Activated CD4-positive, alpha-beta memory T cell treated with anti-CD3 and anti-CD28 coated beads for 36 hours (primary cell): ENCODE results near the gene ADGRG4. TPM values are rescaled to one million over a fixed set of nuclear protein-coding genes. Genes with fewer than 3 reads are reported as not detected.

Experiments
- CTCF ChIA-PET: fragments of 350-600 bp; sonication (Branson Sonifier 250); formaldehyde crosslinking; loops from one replicate; lab custom pipeline; 2021; ENCODE audit warnings: antibody characterized with exemption, inconsistent platforms; lab: Charles Lee
- POLR2A ChIA-PET: fragments of 350-600 bp; sonication (Branson Sonifier 250); formaldehyde crosslinking; loops from one replicate; lab custom pipeline; 2021; ENCODE audit warnings: antibody characterized with exemption; lab: Charles Lee
- DNase-seq: peaks from one replicate; pipeline ENCODE4 v3.0.0-alpha.2; 2020
- H3K27ac Mint-ChIP-seq: one replicate; pipeline ENCODE4 v1.8.0; 2021; ENCODE audit warnings: mixed read lengths
- H3K27me3 Mint-ChIP-seq: one replicate; pipeline ENCODE4 v1.8.0; 2021; ENCODE audit warnings: mixed read lengths
- H3K36me3 Mint-ChIP-seq: one replicate; pipeline ENCODE4 v1.8.0; 2021; ENCODE audit warnings: mixed read lengths
- H3K4me1 Mint-ChIP-seq: one replicate; pipeline ENCODE4 v1.8.0; 2021; ENCODE audit warnings: low read depth, mixed read lengths
- H3K4me3 Mint-ChIP-seq: one replicate; pipeline ENCODE4 v1.8.0; 2021; ENCODE audit warnings: mild to moderate bottlenecking, mixed read lengths
- H3K9me3 Mint-ChIP-seq: one replicate; pipeline ENCODE4 v1.8.0; 2021; ENCODE audit warnings: mixed read lengths
- intact Hi-C: fragments of 100-400 bp; cut with micrococcal nuclease; formaldehyde crosslinking; loops from one replicate; pipeline ENCODE4 v1.15.1; 2023
- total RNA-seq, 2 experiments: library from RNA; stranded (reverse); gene quantifications; one replicate each; pipeline ENCODE4 v1.2.3, GENCODE V29; 2021

ADGRG4 gene
- total RNA-seq, 2 experiments from 2014 or later: not detected

GRCh38 chrX:136304493-136304892, 3.7 kb downstream of the ADGRG4 start:
- Mint-ChIP-seq H3K9me3 (no peaks in the 10 kb centered on the region), H3K27me3 (no peaks in the 10 kb centered on the region), H3K4me1 (no peaks in the 10 kb centered on the region), H3K27ac (no peak overlapping the region), H3K4me3 (no peak overlapping the region), H3K36me3 (no peaks in the 10 kb centered on the region)
- ChIA-PET CTCF (no interaction called here), POLR2A (no interaction called here)
- DNase-seq: no peak
- intact Hi-C loops: no loop called here

GRCh38 chrX:136306182-136306581, 5.4 kb downstream of the ADGRG4 start:
- Mint-ChIP-seq H3K27ac (no peak overlapping the region), H3K9me3 (no peaks in the 10 kb centered on the region), H3K27me3 (no peaks in the 10 kb centered on the region), H3K36me3 (no peaks in the 10 kb centered on the region), H3K4me1 (no peaks in the 10 kb centered on the region), H3K4me3 (no peak overlapping the region)
- intact Hi-C loops: no loop called here
- ChIA-PET POLR2A (no interaction called here), CTCF (no interaction called here)
- no peak for DNase-seq

GRCh38 chrX:136307471-136307870, 6.7 kb downstream of the ADGRG4 start:
- ChIA-PET CTCF (no interaction called here), POLR2A (no interaction called here)
- Mint-ChIP-seq H3K36me3 (no peaks in the 10 kb centered on the region), H3K27me3 (no peaks in the 10 kb centered on the region), H3K9me3 (no peaks in the 10 kb centered on the region), H3K4me1 (no peaks in the 10 kb centered on the region), H3K27ac (no peak overlapping the region), H3K4me3 (no peak overlapping the region)
- intact Hi-C loops: no loop called here
- no peak for DNase-seq

- CTCF ChIA-PET: no interaction called here
- Mint-ChIP-seq H3K4me3 (no peak overlapping the region), H3K27ac (no peak overlapping the region)
Observed at GRCh38 chrX:136310411-136310810, 9.6 kb downstream of the ADGRG4 start.

GRCh38 chrX:136318156-136318555, 17.4 kb downstream of the ADGRG4 start:
- intact Hi-C loops: no loop called here
- ChIA-PET CTCF (no interaction called here), POLR2A (no interaction called here)
- Mint-ChIP-seq H3K4me3 (no peak overlapping the region), H3K27me3 (no peaks in the 10 kb centered on the region), H3K4me1 (no peaks in the 10 kb centered on the region), H3K36me3 (no peaks in the 10 kb centered on the region), H3K9me3 (no peaks in the 10 kb centered on the region), H3K27ac (no peak overlapping the region)
- DNase-seq: no peak

More at GRCh38 chrX:136310411-136310810, 9.6 kb downstream of the ADGRG4 start:
- Mint-ChIP-seq H3K36me3 (no peaks in the 10 kb centered on the region), H3K27me3 (no peaks in the 10 kb centered on the region), H3K4me1 (no peaks in the 10 kb centered on the region), H3K9me3 (no peaks in the 10 kb centered on the region)
- POLR2A ChIA-PET: no interaction called here
- no peak for DNase-seq
- intact Hi-C loops: no loop called here

GRCh38 chrX:136318895-136319597, 18.3 kb downstream of the ADGRG4 start:
- intact Hi-C loops: no loop called here
- POLR2A ChIA-PET: no interaction called here
- no peaks in the 10 kb centered on the region for H3K9me3 Mint-ChIP-seq

GRCh38 chrX:136319600-136319999, 18.8 kb downstream of the ADGRG4 start:
- CTCF ChIA-PET: no interaction called here
- no peak overlapping the region for H3K4me3 Mint-ChIP-seq
- H3K27me3 Mint-ChIP-seq: no peaks in the 10 kb centered on the region
- H3K36me3 Mint-ChIP-seq: no peaks in the 10 kb centered on the region
- intact Hi-C loops: no loop called here
- H3K4me1 Mint-ChIP-seq: no peaks in the 10 kb centered on the region
- no peak for DNase-seq
- no peaks in the 10 kb centered on the region for H3K9me3 Mint-ChIP-seq
- POLR2A ChIA-PET: no interaction called here
- H3K27ac Mint-ChIP-seq: no peak overlapping the region

More at GRCh38 chrX:136318895-136319597, 18.3 kb downstream of the ADGRG4 start:
- Mint-ChIP-seq H3K27ac (no peak overlapping the region), H3K27me3 (no peaks in the 10 kb centered on the region), H3K4me1 (no peaks in the 10 kb centered on the region), H3K36me3 (no peaks in the 10 kb centered on the region), H3K4me3 (no peak overlapping the region)
- CTCF ChIA-PET: no interaction called here
- no peak for DNase-seq

GRCh38 chrX:136321532-136321931, 20.8 kb downstream of the ADGRG4 start:
- H3K4me1 Mint-ChIP-seq: no peaks in the 10 kb centered on the region
- ChIA-PET CTCF (no interaction called here), POLR2A (no interaction called here)
- no peaks in the 10 kb centered on the region for H3K36me3 Mint-ChIP-seq
- intact Hi-C loops: no loop called here
- H3K4me3 Mint-ChIP-seq: no peak overlapping the region
- H3K9me3 Mint-ChIP-seq: no peaks in the 10 kb centered on the region
- H3K27me3 Mint-ChIP-seq: no peaks in the 10 kb centered on the region
- no peak for DNase-seq
- H3K27ac Mint-ChIP-seq: no peak overlapping the region

GRCh38 chrX:136322064-136322463, 21.3 kb downstream of the ADGRG4 start:
- Mint-ChIP-seq H3K27me3 (no peaks in the 10 kb centered on the region), H3K4me1 (no peaks in the 10 kb centered on the region), H3K36me3 (no peaks in the 10 kb centered on the region), H3K4me3 (no peak overlapping the region), H3K27ac (no peak overlapping the region), H3K9me3 (no peaks in the 10 kb centered on the region)
- POLR2A ChIA-PET: no interaction called here
- intact Hi-C loops: no loop called here
- CTCF ChIA-PET: no interaction called here
- no peak for DNase-seq

GRCh38 chrX:136325377-136325776, 24.6 kb downstream of the ADGRG4 start:
- Mint-ChIP-seq H3K36me3 (no peaks in the 10 kb centered on the region), H3K9me3 (no peaks in the 10 kb centered on the region), H3K4me1 (no peaks in the 10 kb centered on the region), H3K27me3 (no peaks in the 10 kb centered on the region), H3K27ac (no peak overlapping the region), H3K4me3 (no peak overlapping the region)
- DNase-seq: no peak
- intact Hi-C loops: no loop called here
- ChIA-PET POLR2A (interaction anchor here (0.7 kb wide), 1 partner anchor 44 kb away, joined by 3 read pairs; no protein-coding TSS in a partner anchor), CTCF (interaction anchor here (0.6 kb wide), 1 partner anchor 58 kb away, joined by 3 read pairs; no protein-coding TSS in a partner anchor)

GRCh38 chrX:136328933-136329332, 28.2 kb downstream of the ADGRG4 start:
- no peaks in the 10 kb centered on the region for H3K36me3 Mint-ChIP-seq
- no peaks in the 10 kb centered on the region for H3K27me3 Mint-ChIP-seq
- no peak overlapping the region for H3K4me3 Mint-ChIP-seq
- CTCF ChIA-PET: interaction anchor here (0.8 kb wide), 1 partner anchor 71 kb away, joined by 3 read pairs; no protein-coding TSS in a partner anchor
- POLR2A ChIA-PET: no interaction called here
- intact Hi-C loops: no loop called here
- DNase-seq: no peak
- no peak overlapping the region for H3K27ac Mint-ChIP-seq
- no peaks in the 10 kb centered on the region for H3K9me3 Mint-ChIP-seq
- no peaks in the 10 kb centered on the region for H3K4me1 Mint-ChIP-seq

- Mint-ChIP-seq H3K4me3 (no peak overlapping the region), H3K27me3 (peaks cover 6% of the 10 kb centered on the region), H3K4me1 (no peaks in the 10 kb centered on the region), H3K36me3 (no peaks in the 10 kb centered on the region), H3K27ac (no peak overlapping the region), H3K9me3 (no peaks in the 10 kb centered on the region)
- intact Hi-C loops: no loop called here
- POLR2A ChIA-PET: interaction anchor here (0.8 kb wide), 1 partner anchor 160 kb away, joined by 3 read pairs; no protein-coding TSS in a partner anchor
- no peak for DNase-seq
- CTCF ChIA-PET: interaction anchor here (0.9 to 1.2 kb wide), 3 partner anchors 25 to 246 kb away, joined by 3 to 4 read pairs (median 3); no protein-coding TSS in a partner anchor
Observed at GRCh38 chrX:136336623-136337022, 35.9 kb downstream of the ADGRG4 start.

GRCh38 chrX:136339702-136340101, 38.9 kb downstream of the ADGRG4 start:
- CTCF ChIA-PET: no interaction called here
- Mint-ChIP-seq H3K4me1 (no peaks in the 10 kb centered on the region), H3K36me3 (no peaks in the 10 kb centered on the region), H3K9me3 (no peaks in the 10 kb centered on the region), H3K27me3 (peaks cover 10% of the 10 kb centered on the region), H3K4me3 (no peak overlapping the region), H3K27ac (no peak overlapping the region)
- DNase-seq: no peak
- POLR2A ChIA-PET: no interaction called here
- intact Hi-C loops: no loop called here
